Measurements from ENCODE around the gene E2F1.

DNA sequence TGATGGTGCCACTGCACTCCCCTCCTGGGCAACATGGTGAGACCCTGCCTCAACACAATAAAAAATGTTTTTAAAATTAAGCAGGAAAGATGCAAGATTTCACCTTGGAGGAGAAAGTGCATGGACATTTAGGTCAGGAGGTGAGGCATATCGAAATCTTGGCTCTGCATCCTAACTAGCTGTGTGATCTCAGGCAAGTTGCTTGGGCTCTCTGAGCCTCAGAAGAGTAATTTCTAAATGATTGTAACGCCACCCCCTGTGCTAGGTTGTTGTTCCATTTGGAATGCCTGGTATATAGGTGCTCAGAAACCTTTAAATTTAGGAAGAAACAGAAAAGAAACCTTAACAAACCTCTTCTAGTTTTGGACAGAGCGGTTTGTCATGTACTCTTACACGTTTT, 60.0 kb downstream of the E2F1 start:
- TF ChIP-seq, protein P1, sequence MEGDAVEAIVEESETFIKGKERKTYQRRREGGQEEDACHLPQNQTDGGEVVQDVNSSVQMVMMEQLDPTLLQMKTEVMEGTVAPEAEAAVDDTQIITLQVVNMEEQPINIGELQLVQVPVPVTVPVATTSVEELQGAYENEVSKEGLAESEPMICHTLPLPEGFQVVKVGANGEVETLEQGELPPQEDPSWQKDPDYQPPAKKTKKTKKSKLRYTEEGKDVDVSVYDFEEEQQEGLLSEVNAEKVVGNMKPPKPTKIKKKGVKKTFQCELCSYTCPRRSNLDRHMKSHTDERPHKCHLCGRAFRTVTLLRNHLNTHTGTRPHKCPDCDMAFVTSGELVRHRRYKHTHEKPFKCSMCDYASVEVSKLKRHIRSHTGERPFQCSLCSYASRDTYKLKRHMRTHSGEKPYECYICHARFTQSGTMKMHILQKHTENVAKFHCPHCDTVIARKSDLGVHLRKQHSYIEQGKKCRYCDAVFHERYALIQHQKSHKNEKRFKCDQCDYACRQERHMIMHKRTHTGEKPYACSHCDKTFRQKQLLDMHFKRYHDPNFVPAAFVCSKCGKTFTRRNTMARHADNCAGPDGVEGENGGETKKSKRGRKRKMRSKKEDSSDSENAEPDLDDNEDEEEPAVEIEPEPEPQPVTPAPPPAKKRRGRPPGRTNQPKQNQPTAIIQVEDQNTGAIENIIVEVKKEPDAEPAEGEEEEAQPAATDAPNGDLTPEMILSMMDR (conservative IDR thresholded peaks at IDR 0.05; ENCODE audit: low read depth in 2 of 2), result no peak
- TF ChIP-seq POLR2AphosphoS5 (IDR thresholded peaks at IDR 0.05; ENCODE audit: low read depth) (no peak), EZH2phosphoT487 (IDR thresholded peaks at IDR 0.05; ENCODE audit: unreplicated experiment) (no peak), JUNB (IDR thresholded peaks at IDR 0.05; ENCODE audit: unreplicated experiment) (no peak), EZH2 (IDR thresholded peaks at IDR 0.05; ENCODE audit: low read depth, unreplicated experiment) (no peak), REST (IDR thresholded peaks at IDR 0.05; ENCODE audit: unreplicated experiment) (no peak), ZNF331 (CRISPR knock-in tag; IDR thresholded peaks at IDR 0.05; ENCODE audit: low read depth) (no peak)
- TF ChIP-seq, protein P2, sequence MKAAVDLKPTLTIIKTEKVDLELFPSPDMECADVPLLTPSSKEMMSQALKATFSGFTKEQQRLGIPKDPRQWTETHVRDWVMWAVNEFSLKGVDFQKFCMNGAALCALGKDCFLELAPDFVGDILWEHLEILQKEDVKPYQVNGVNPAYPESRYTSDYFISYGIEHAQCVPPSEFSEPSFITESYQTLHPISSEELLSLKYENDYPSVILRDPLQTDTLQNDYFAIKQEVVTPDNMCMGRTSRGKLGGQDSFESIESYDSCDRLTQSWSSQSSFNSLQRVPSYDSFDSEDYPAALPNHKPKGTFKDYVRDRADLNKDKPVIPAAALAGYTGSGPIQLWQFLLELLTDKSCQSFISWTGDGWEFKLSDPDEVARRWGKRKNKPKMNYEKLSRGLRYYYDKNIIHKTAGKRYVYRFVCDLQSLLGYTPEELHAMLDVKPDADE (IDR thresholded peaks at IDR 0.05), result no peak
- TF ChIP-seq, protein P3, sequence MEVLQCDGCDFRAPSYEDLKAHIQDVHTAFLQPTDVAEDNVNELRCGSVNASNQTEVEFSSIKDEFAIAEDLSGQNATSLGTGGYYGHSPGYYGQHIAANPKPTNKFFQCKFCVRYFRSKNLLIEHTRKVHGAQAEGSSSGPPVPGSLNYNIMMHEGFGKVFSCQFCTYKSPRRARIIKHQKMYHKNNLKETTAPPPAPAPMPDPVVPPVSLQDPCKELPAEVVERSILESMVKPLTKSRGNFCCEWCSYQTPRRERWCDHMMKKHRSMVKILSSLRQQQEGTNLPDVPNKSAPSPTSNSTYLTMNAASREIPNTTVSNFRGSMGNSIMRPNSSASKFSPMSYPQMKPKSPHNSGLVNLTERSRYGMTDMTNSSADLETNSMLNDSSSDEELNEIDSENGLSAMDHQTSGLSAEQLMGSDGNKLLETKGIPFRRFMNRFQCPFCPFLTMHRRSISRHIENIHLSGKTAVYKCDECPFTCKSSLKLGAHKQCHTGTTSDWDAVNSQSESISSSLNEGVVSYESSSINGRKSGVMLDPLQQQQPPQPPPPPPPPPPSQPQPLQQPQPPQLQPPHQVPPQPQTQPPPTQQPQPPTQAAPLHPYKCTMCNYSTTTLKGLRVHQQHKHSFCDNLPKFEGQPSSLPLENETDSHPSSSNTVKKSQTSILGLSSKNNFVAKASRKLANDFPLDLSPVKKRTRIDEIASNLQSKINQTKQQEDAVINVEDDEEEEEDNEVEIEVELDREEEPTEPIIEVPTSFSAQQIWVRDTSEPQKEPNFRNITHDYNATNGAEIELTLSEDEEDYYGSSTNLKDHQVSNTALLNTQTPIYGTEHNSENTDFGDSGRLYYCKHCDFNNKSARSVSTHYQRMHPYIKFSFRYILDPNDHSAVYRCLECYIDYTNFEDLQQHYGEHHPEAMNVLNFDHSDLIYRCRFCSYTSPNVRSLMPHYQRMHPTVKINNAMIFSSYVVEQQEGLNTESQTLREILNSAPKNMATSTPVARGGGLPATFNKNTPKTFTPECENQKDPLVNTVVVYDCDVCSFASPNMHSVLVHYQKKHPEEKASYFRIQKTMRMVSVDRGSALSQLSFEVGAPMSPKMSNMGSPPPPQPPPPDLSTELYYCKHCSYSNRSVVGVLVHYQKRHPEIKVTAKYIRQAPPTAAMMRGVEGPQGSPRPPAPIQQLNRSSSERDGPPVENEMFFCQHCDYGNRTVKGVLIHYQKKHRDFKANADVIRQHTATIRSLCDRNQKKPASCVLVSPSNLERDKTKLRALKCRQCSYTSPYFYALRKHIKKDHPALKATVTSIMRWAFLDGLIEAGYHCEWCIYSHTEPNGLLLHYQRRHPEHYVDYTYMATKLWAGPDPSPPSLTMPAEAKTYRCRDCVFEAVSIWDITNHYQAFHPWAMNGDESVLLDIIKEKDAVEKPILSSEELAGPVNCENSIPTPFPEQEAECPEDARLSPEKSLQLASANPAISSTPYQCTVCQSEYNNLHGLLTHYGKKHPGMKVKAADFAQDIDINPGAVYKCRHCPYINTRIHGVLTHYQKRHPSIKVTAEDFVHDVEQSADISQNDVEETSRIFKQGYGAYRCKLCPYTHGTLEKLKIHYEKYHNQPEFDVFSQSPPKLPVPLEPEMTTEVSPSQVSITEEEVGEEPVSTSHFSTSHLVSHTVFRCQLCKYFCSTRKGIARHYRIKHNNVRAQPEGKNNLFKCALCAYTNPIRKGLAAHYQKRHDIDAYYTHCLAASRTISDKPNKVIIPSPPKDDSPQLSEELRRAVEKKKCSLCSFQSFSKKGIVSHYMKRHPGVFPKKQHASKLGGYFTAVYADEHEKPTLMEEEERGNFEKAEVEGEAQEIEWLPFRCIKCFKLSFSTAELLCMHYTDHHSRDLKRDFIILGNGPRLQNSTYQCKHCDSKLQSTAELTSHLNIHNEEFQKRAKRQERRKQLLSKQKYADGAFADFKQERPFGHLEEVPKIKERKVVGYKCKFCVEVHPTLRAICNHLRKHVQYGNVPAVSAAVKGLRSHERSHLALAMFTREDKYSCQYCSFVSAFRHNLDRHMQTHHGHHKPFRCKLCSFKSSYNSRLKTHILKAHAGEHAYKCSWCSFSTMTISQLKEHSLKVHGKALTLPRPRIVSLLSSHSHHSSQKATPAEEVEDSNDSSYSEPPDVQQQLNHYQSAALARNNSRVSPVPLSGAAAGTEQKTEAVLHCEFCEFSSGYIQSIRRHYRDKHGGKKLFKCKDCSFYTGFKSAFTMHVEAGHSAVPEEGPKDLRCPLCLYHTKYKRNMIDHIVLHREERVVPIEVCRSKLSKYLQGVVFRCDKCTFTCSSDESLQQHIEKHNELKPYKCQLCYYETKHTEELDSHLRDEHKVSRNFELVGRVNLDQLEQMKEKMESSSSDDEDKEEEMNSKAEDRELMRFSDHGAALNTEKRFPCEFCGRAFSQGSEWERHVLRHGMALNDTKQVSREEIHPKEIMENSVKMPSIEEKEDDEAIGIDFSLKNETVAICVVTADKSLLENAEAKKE (CRISPR knock-in tag; IDR thresholded peaks at IDR 0.05), result no peak
